ENCODE measurements around the gene BTBD18.
"Not testable (repeated sequence)": the region's sequence is repeated elsewhere in the genome, so short reads cannot be mapped to it uniquely, and the experiment has no call there.

Gene BTBD18

DNA sequence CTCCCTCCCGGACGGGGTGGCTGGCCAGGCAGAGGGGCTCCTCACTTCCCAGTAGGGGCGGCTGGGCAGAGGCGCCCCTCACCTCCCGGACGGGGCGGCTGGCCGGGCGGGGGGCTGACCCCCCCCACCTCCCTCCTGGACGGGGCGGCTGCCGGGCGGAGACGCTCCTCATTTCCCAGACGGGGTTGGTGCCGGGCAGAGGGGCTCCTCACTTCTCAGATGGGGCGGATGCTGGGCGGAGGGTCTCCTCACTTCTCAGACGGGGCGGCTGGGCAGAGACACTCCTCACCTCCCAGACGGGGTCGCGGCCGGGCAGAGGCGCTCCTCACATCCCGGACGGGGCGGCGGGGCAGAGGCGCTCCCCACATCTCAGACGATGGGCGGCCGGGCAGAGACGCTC lies 34.9 kb downstream of the BTBD18 start:
- not testable (repeated sequence) for H3K27ac Mint-ChIP-seq; H3K9me3 Mint-ChIP-seq; ATAC-seq; DNase-seq (ENCODE audit: low spot score in 2 of 2); H3K4me3 Mint-ChIP-seq
- Mint-ChIP-seq H3K4me1 (peaks cover 23% of the 10 kb centered on the region), H3K36me3 (peaks cover 55% of the 10 kb centered on the region)

- Mint-ChIP-seq H3K4me1 (peaks cover 45% of the 10 kb centered on the region), H3K4me3 (peak overlapping the region; percentile 95), H3K27ac (peak overlapping the region; percentile 96), H3K36me3 (peaks cover 46% of the 10 kb centered on the region), H3K9me3 (no peaks in the 10 kb centered on the region)
- DNase-seq (ENCODE audit: low spot score in 2 of 2) (no peak), ATAC-seq (no peak)
Observed at GRCh38 chr11:57713835-57714234, 37.8 kb downstream of the BTBD18 start.

- Mint-ChIP-seq H3K9me3 (no peaks in the 10 kb centered on the region), H3K4me3 (peak within 1 kb of the TSS; percentile 95), H3K27ac (peak within 1 kb of the TSS; percentile 96), H3K4me1 (peaks cover 40% of the 10 kb centered on the region), H3K36me3 (peaks cover 46% of the 10 kb centered on the region)
- ATAC-seq (peak; percentile 97), DNase-seq (ENCODE audit: low spot score in 2 of 2) (peak; percentile 66 to 92)
Observed at GRCh38 chr11:57712256-57713150, 39.1 kb downstream of the BTBD18 start, which contains the start of gene TMX2. TMX2 (plus strand) TSS chr11:57712593; CDS start chr11:57712619, 26 bp downstream.

DNA sequence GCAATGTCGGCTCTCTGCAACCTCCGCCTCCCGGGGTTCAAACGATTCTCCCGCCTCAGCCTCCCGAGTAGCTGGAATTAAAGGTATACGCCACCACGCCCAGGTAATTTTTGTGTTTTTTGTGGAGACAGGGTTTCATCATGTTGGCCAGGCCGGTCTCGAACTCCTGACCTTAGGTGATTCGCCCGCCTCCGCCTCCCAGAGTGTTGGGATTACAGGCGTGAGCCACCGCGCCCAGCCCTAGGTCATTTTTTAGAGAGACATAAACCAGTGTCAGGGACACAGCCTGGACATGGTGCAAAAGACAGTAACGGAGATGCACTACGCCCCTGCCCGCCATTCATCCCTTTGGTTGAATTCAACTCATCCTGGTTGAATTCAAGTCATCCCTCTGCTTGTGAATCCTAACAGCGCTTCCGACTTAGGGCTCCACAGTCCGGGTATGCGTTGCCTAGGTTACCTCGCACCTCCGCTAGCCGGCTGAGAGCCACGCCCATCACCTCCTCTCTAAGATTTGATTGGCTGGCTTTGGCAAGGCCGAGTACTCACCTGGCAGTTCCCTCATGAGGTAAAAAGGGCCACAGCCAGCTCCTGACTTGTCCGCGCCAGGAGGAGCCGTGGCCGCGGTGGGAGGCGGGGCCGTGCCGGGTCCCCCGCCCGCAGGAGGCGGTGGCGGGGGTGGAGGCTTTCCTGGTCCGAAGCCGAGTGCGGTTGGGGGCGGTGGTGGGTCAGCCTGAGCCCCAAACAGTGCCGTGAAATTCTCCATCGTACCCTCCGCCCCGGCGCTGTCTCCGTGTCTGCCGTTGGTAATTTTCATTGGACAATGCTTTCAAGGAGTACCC lies 40.0 kb downstream of the BTBD18 start, which contains the start of gene MED19:
Gene MED19 (minus strand): TSS at position 802 of the 842 bp plus-strand sequence. CDS start 36 bp downstream, at position 766.
- ATAC-seq = peak; percentile 65
- peaks cover 39% of the 10 kb centered on the region for H3K4me1 Mint-ChIP-seq
- no peaks in the 10 kb centered on the region for H3K9me3 Mint-ChIP-seq
- H3K4me3 Mint-ChIP-seq = peak within 1 kb of the TSS; percentile 95
- peak within 1 kb of the TSS; percentile 96 for H3K27ac Mint-ChIP-seq
- H3K36me3 Mint-ChIP-seq = peaks cover 53% of the 10 kb centered on the region
- DNase-seq (ENCODE audit: low spot score in 2 of 2) = peak; percentile 58 to 91

- peak in 1 of 2 donors; percentile 60 for DNase-seq (ENCODE audit: low spot score in 2 of 2)
- Mint-ChIP-seq H3K36me3 (peaks cover 71% of the 10 kb centered on the region), H3K9me3 (no peaks in the 10 kb centered on the region), H3K4me3 (peak overlapping the region; percentile 95), H3K27ac (peak overlapping the region; percentile 16), H3K4me1 (peaks cover 39% of the 10 kb centered on the region)
- ATAC-seq = peak; percentile 12
Observed at GRCh38 chr11:57709802-57710367, 41.7 kb downstream of the BTBD18 start.

- not testable (repeated sequence) for H3K4me3 Mint-ChIP-seq; H3K27ac Mint-ChIP-seq; H3K9me3 Mint-ChIP-seq; ATAC-seq; DNase-seq (ENCODE audit: low spot score in 2 of 2)
- H3K36me3 Mint-ChIP-seq = peaks cover 91% of the 10 kb centered on the region
- peaks cover 10% of the 10 kb centered on the region for H3K4me1 Mint-ChIP-seq
Observed at GRCh38 chr11:57705432-57705831, 46.2 kb downstream of the BTBD18 start.

- H3K9me3 Mint-ChIP-seq = no peaks in the 10 kb centered on the region
- ATAC-seq = no peak
Observed at GRCh38 chr11:57704932-57705331, 46.7 kb downstream of the BTBD18 start.

GRCh38 chr11:57703341-57703740 lies 48.3 kb downstream of the BTBD18 start:
- peaks cover 98% of the 10 kb centered on the region for H3K36me3 Mint-ChIP-seq
- no peaks in the 10 kb centered on the region for H3K4me1 Mint-ChIP-seq
- ATAC-seq = no peak
- H3K27ac Mint-ChIP-seq = peak overlapping the region; percentile 61
- H3K4me3 Mint-ChIP-seq = no peak overlapping the region
- DNase-seq (ENCODE audit: low spot score in 2 of 2) = no peak
- H3K9me3 Mint-ChIP-seq = no peaks in the 10 kb centered on the region

More at GRCh38 chr11:57704932-57705331, 46.7 kb downstream of the BTBD18 start:
- no peak for DNase-seq (ENCODE audit: low spot score in 2 of 2)
- no peak overlapping the region for H3K4me3 Mint-ChIP-seq
- H3K36me3 Mint-ChIP-seq = peaks cover 96% of the 10 kb centered on the region
- H3K4me1 Mint-ChIP-seq = peaks cover 5% of the 10 kb centered on the region
- peak overlapping the region; percentile 2 for H3K27ac Mint-ChIP-seq

- Mint-ChIP-seq H3K27ac (no peak overlapping the region), H3K4me1 (no peaks in the 10 kb centered on the region), H3K36me3 (peaks cover 100% of the 10 kb centered on the region), H3K4me3 (no peak overlapping the region), H3K9me3 (no peaks in the 10 kb centered on the region)
- no peak for DNase-seq (ENCODE audit: low spot score in 2 of 2)
- ATAC-seq = no peak
Observed at GRCh38 chr11:57700425-57700824, 51.2 kb downstream of the BTBD18 start.

- no peak for ATAC-seq
- Mint-ChIP-seq H3K36me3 (peaks cover 100% of the 10 kb centered on the region), H3K4me1 (no peaks in the 10 kb centered on the region), H3K27ac (peak overlapping the region; percentile 78), H3K4me3 (no peak overlapping the region), H3K9me3 (no peaks in the 10 kb centered on the region)
- DNase-seq (ENCODE audit: low spot score in 2 of 2) = no peak
Observed at GRCh38 chr11:57699813-57700212, 51.8 kb downstream of the BTBD18 start.

DNA sequence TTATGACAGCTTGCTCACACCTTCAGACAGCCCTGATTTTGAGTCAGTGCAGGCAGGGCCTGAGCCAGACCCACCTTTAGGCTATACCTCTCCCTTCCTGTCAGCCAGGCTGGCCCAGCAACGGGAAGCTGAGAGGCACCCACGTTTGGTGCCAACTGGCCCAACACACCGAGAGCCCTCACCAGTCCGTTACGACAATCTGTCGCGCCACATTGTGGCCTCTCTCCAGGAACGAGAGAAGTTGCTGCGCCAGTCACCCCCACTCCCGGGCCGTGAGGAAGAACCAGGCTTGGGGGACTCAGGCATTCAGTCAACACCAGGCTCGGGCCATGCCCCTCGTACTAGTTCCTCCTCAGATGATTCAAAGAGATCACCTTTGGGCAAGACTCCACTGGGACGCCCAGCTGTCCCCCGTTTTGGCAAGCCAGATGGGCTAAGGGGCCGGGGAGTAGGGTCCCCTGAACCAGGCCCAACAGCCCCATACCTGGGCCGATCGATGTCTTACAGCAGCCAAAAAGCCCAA lies 52.7 kb downstream of the BTBD18 start:
- Mint-ChIP-seq H3K27ac (peak overlapping the region; percentile 78), H3K9me3 (no peaks in the 10 kb centered on the region), H3K36me3 (peaks cover 100% of the 10 kb centered on the region), H3K4me3 (no peak overlapping the region), H3K4me1 (no peaks in the 10 kb centered on the region)
- DNase-seq (ENCODE audit: low spot score in 2 of 2) = no peak
- ATAC-seq = peak; percentile 24

All from stimulated activated effector memory CD8-positive, alpha-beta T cell treated with anti-CD3 and anti-CD28 coated beads, Interleukin-12 subunit alpha, Interleukin-12 subunit beta, amount 100 ng/mL, for 72 hours (primary cell).